Stimulated activated CD4-positive, alpha-beta T cell treated with anti-CD3 and anti-CD28 coated beads, Interleukin-15, amount 100 ng/mL, for 48 hours (primary cell): ENCODE measurements around the gene PSMA7.
"Not testable (repeated sequence)": the region's sequence is repeated elsewhere in the genome, so short reads cannot be mapped to it uniquely, and the experiment has no call there.

ENCODE experiments used
- DNase-seq, 2 donors: peaks; one replicate each; pipeline ENCODE4 v3.0.0-alpha.2; 2020; ENCODE audit warnings: low read depth in 2 of 2

PSMA7 gene

GRCh38 chr20:62155428-62156253 is 12.4 kb upstream of the PSMA7 start:
- DNase-seq: no peak

GRCh38 chr20:62151835-62152364 is 8.7 kb upstream of the PSMA7 start:
- no peak for DNase-seq

- DNase-seq: no peak
Observed at GRCh38 chr20:62151225-62151624, 8.0 kb upstream of the PSMA7 start.

GRCh38 chr20:62150310-62150575 is 7.0 kb upstream of the PSMA7 start:
- no peak for DNase-seq

GRCh38 chr20:62149532-62150309 is 6.5 kb upstream of the PSMA7 start:
- no peak for DNase-seq

- no peak for DNase-seq
Observed at GRCh38 chr20:62148908-62149314, 5.7 kb upstream of the PSMA7 start.

GRCh38 chr20:62148383-62148782 is 5.2 kb upstream of the PSMA7 start:
- not testable (repeated sequence) for DNase-seq

- DNase-seq: no peak
Observed at GRCh38 chr20:62147528-62147927, 4.3 kb upstream of the PSMA7 start.

GRCh38 chr20:62147125-62147524 is 3.9 kb upstream of the PSMA7 start:
- DNase-seq: no peak

GRCh38 chr20:62146019-62146755 is 3.0 kb upstream of the PSMA7 start:
- DNase-seq: no peak

- no peak for DNase-seq
Observed at GRCh38 chr20:62145688-62146018, 2.5 kb upstream of the PSMA7 start.

GRCh38 chr20:62143957-62144825 is 997 bp upstream of the PSMA7 start:
- DNase-seq: peak in 1 of 2 donors; percentile 57

- no peak for DNase-seq
Observed at GRCh38 chr20:62142252-62143080, 728 bp downstream of the PSMA7 start.

GRCh38 chr20:62141397-62142251 is 1.6 kb downstream of the PSMA7 start:
- DNase-seq: no peak

GRCh38 chr20:62141043-62141396 is 2.2 kb downstream of the PSMA7 start:
- no peak for DNase-seq

- no peak for DNase-seq
Observed at GRCh38 chr20:62139636-62140035, 3.6 kb downstream of the PSMA7 start.

GRCh38 chr20:62138912-62139311 is 4.3 kb downstream of the PSMA7 start:
- DNase-seq: no peak

GRCh38 chr20:62138204-62138543 is 5.0 kb downstream of the PSMA7 start:
- no peak for DNase-seq

- DNase-seq: no peak
Observed at GRCh38 chr20:62137478-62138203, 5.6 kb downstream of the PSMA7 start.
